Epithelial cell of proximal tubule (primary cell): ENCODE results near the gene TMIGD3. TPM values are rescaled to one million over a fixed set of nuclear protein-coding genes. Genes with fewer than 3 reads are reported as not detected.
A peak's percentile ranks its signal among the peaks of the same experiment; 100 is the strongest.

Experiments
- DNase-seq: peaks from one replicate; pipeline ENCODE4 v3.0.0-alpha.2; 2011; ENCODE audit warnings: low read depth
- H3K4me3 ChIP-seq: 2 replicates; pipeline ENCODE4 v1.5.1; 2011; ENCODE audit warnings: low read depth, mild to moderate bottlenecking, low read length
- CTCF ChIP-seq: conservative IDR thresholded peaks from 2 replicates; pipeline ENCODE4 v1.5.1; 2012; ENCODE audit warnings: low read depth, mild to moderate bottlenecking, low read length
- total RNA-seq: library from RNA; depleted of rRNA; stranded (reverse); fragments of >200 nt; gene quantifications from 2 replicates; pipeline ENCODE4 v1.2.3, GENCODE V29; 2015

TMIGD3 gene
- total RNA-seq, 1 donor from 2014 or later: not detected

- peak overlapping the region; percentile 42 for H3K4me3 ChIP-seq
- peak; percentile 31 for DNase-seq
- TF ChIP-seq CTCF: peak; percentile 30
Measured at GRCh38 chr1:111507411-111508201, 4.2 kb upstream of the TMIGD3 start.

- no peak for DNase-seq
- no peak for TF ChIP-seq CTCF
- H3K4me3 ChIP-seq: no peak overlapping the region
Measured at GRCh38 chr1:111506561-111506960, 3.1 kb upstream of the TMIGD3 start.

GRCh38 chr1:111505641-111506119 lies 2.2 kb upstream of the TMIGD3 start:
- no peak for TF ChIP-seq CTCF
- DNase-seq: no peak
- H3K4me3 ChIP-seq: no peak overlapping the region

- no peak for DNase-seq
- H3K4me3 ChIP-seq: no peak overlapping the region
- TF ChIP-seq CTCF: no peak
Measured at GRCh38 chr1:111504097-111504496, 664 bp upstream of the TMIGD3 start.

GRCh38 chr1:111501645-111502044 lies 1.8 kb downstream of the TMIGD3 start:
- TF ChIP-seq CTCF: no peak
- H3K4me3 ChIP-seq: no peak overlapping the region
- no peak for DNase-seq

GRCh38 chr1:111499026-111499785 lies 4.2 kb downstream of the TMIGD3 start:
- no peak overlapping the region for H3K4me3 ChIP-seq
- no peak for TF ChIP-seq CTCF
- DNase-seq: no peak
